Raji (cell line): Measurements from ENCODE around the gene TBC1D9B.

Source experiments
- POLR2A ChIP-seq: IDR thresholded peaks from 2 replicates; pipeline ENCODE4 v1.6.1; 2011; ENCODE audit warnings: low read depth, low read length, control low read depth; ENCODE audit not compliant: insufficient read depth

The TBC1D9B gene

GRCh38 chr5:179907556-179908324 lies at the start of gene TBC1D9B:
Gene TBC1D9B (minus strand): TSS chr5:179907897. CDS start chr5:179907821, 76 bp downstream.
- peak; percentile 82 for TF ChIP-seq POLR2A

- no peak for TF ChIP-seq POLR2A
Observed at GRCh38 chr5:179955630-179956029, 47.9 kb upstream of the TBC1D9B start.

GRCh38 chr5:179955062-179955461 lies 47.4 kb upstream of the TBC1D9B start:
- no peak for TF ChIP-seq POLR2A

GRCh38 chr5:179954434-179954833 lies 46.7 kb upstream of the TBC1D9B start:
- TF ChIP-seq POLR2A: no peak

GRCh38 chr5:179953987-179954386 lies 46.3 kb upstream of the TBC1D9B start:
- no peak for TF ChIP-seq POLR2A

DNA sequence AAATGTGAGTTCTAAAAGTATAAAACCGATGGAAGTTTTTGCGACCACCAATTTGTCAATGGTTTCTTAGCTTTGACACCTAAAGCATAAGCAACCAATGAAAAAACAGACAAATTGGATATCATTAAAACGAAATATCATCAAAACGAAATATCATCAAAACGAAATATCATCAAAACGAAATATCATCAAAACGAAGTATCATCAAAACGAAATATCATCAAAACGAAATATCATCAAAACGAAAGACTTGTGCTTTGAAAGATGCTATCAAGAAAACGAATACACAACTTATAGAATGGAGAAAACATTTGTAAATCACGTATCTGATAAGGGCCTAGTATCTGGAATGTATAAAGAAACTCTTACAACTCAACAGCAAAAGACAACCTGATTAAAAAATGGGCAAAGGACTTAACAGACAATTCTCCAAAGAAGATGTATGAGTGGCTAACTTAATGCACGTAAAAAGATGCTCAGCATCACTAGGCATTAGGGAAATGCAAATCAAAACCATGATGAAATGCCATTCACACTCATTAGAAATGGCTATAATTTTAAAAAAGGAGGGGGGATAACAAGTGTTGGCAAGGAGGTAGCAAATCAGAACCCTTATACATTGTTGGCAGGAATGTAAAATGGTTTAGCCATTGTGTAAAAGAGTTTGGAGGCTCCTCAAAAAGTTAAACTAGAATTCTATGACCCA lies 29.4 kb upstream of the TBC1D9B start:
- no peak for TF ChIP-seq POLR2A

DNA sequence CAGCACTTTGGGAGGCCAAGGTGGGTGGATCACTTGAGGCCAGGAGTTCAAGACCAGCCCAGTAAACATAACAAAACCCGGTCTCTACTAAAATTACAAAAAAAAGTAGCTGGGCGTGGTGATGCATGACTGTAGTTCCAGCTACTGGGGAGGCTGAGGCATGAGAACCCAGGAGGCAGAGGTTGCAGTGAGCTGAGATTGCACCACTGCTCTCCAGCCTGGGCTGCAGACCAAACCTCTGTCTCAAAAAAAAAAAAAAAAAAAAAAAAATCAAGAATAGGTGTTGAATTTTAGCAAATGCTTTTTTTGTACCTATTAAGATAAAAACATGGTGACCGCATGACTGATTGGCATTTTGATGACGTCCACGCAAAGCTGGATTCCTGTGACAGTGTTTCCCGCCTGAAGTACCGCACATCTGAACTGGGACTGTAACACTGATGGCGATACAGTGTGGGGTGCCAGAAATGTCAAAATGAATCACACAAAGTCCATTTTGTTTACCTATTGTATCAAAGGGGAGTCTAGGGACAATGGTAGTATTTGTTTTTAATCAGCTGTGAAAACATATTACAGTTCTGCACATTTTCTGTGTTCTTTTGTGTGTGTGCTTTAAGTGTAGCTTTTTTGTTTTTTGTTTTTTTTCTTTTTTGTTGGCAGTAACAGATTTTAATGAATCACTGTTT lies 23.2 kb upstream of the TBC1D9B start:
- no peak for TF ChIP-seq POLR2A

GRCh38 chr5:179927824-179928223 lies 20.1 kb upstream of the TBC1D9B start:
- TF ChIP-seq POLR2A: no peak

GRCh38 chr5:179926657-179927056 lies 19.0 kb upstream of the TBC1D9B start:
- TF ChIP-seq POLR2A: no peak

DNA sequence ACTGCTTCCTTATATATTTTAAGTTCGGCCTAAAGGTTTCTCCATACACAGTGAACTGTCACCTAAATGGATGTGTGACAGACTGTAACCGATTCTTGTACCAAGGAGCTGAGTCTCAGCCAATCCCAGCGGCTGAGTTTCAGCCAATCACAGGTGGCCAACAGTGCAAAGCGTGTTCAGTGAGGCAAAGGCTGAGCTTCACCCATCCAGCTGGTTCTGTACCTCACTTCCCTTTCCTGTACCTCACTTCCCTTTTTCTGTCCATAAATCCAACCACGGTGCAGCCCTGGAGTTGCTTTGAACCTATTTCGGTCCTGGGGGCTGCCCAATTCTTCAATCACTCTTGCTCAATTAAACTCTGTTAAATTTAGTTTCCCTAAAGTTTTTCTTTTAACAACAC lies 15.7 kb upstream of the TBC1D9B start:
- no peak for TF ChIP-seq POLR2A

- TF ChIP-seq POLR2A: no peak
Observed at GRCh38 chr5:179920175-179920574, 12.5 kb upstream of the TBC1D9B start.

DNA sequence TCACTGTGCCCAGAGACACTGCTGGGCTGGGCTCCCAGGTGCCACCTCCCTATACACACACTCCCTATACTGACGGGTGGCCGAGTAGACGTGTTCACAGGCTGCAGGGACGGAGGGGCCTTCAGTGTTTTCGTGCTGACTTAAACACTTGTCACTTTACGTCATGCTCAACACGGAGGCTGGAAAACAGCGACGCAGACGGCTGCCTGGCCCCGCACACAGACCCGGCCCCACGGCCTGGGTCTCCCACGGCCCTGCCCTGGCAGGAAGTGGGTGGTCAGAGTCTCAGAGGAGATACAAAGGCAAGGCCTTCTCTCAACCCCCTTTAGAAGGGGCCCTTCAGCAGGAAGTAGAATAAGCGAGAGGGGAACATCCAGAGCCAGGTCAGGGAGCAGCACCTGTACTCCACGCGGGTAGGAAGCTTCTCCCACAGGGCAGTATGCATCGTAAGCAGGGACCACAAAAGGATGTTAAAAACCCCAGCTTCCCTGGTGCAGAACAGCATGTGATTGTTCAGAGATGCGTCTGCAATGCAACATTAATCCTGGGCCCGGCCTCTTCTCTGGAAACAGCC lies 11.9 kb upstream of the TBC1D9B start:
- TF ChIP-seq POLR2A: no peak

DNA sequence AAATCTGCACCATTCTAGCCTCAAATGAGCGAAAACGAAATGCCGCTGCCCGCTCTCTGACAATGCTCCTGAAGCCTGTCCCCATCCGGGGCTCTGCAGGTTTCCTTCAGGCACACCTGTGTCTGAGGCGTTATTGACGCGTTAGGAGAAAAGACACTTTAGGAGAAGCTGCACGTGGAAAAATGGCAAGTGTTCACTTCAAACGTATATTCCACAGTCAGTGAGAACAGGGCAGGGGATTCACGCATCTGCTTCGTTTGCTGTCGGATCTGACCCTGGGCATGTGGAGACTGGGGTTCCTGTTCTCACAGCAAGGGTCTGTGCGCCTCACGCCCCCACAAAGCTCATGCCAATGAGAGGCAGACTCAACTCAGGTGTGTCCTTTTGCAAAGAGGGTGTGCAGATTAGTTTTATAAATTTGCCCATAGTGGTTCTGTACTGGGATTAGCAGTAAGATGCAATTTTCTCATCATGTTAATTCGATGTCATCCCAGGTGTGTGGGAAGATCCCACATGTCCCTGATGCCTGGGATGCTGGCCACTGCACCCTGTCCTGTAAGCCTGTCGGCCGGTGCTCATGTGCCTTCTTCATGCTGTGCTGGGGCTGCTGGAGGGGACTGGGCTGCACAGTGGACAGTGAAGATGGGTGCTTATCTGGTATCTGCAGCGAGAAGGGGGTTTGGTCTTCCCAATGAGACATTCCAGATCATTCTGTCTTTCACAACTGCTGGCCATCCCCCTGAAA lies 11.2 kb upstream of the TBC1D9B start:
- no peak for TF ChIP-seq POLR2A

GRCh38 chr5:179916523-179916922 lies 8.8 kb upstream of the TBC1D9B start:
- TF ChIP-seq POLR2A: no peak
